ENCODE measurements around the gene ARAP1. TPM values are rescaled to one million over a fixed set of nuclear protein-coding genes. Genes with fewer than 3 reads are reported as not detected.
A peak's percentile ranks its signal among the peaks of the same experiment; 100 is the strongest.

The ARAP1 gene
- total RNA-seq, 2 donors from 2014 or later = 70.4 to 89.8 TPM

DNA sequence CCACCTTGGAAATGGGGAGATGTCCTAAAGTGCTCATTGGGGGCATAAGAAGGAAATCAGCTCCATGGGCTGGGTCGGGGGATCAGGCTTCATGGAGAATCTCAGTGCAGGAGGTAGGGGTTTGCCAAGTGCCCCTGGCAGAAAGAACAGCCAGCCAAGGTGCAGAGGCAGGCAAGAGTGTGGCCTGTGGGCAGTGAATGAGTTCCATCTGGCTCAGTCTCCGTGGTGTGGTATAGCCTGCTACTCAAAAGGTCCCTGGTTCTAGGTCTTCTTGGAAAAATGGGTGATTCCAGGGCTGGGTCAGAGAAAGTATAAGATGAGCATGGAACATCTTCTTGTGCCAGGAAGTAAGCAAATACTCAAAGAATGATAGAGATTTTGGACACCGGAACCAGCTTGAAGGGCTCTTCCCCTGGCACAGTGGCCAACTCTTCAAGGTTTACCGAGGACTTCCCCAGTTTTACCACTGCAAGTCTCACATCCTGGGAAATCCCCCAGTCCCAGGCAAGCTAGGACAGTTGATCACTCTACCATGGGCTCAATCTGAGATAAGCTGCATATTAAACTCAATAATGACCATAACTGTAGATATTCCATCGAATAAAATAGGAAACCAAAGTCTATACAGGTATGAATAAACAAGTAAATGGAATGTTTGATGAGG is 10.6 kb upstream of the ARAP1 start:
- no peaks in the 10 kb centered on the region for H3K36me3 ChIP-seq
- H3K4me1 ChIP-seq = peaks cover 7% of the 10 kb centered on the region
- TF ChIP-seq, protein P1, sequence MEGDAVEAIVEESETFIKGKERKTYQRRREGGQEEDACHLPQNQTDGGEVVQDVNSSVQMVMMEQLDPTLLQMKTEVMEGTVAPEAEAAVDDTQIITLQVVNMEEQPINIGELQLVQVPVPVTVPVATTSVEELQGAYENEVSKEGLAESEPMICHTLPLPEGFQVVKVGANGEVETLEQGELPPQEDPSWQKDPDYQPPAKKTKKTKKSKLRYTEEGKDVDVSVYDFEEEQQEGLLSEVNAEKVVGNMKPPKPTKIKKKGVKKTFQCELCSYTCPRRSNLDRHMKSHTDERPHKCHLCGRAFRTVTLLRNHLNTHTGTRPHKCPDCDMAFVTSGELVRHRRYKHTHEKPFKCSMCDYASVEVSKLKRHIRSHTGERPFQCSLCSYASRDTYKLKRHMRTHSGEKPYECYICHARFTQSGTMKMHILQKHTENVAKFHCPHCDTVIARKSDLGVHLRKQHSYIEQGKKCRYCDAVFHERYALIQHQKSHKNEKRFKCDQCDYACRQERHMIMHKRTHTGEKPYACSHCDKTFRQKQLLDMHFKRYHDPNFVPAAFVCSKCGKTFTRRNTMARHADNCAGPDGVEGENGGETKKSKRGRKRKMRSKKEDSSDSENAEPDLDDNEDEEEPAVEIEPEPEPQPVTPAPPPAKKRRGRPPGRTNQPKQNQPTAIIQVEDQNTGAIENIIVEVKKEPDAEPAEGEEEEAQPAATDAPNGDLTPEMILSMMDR (IDR thresholded peaks at IDR 0.05) = no peak
- DNase-seq = no peak
- H3K27me3 ChIP-seq = no peaks in the 10 kb centered on the region
- H3K9me3 ChIP-seq = no peaks in the 10 kb centered on the region
- H3K9ac ChIP-seq (ENCODE audit: low read depth in 2 of 2, low read length in 2 of 2) = no peak overlapping the region
- no peak overlapping the region for H3K27ac ChIP-seq
- intact Hi-C loops (cut with DNase I) = no loop called here
- H3K4me3 ChIP-seq = no peak overlapping the region

DNA sequence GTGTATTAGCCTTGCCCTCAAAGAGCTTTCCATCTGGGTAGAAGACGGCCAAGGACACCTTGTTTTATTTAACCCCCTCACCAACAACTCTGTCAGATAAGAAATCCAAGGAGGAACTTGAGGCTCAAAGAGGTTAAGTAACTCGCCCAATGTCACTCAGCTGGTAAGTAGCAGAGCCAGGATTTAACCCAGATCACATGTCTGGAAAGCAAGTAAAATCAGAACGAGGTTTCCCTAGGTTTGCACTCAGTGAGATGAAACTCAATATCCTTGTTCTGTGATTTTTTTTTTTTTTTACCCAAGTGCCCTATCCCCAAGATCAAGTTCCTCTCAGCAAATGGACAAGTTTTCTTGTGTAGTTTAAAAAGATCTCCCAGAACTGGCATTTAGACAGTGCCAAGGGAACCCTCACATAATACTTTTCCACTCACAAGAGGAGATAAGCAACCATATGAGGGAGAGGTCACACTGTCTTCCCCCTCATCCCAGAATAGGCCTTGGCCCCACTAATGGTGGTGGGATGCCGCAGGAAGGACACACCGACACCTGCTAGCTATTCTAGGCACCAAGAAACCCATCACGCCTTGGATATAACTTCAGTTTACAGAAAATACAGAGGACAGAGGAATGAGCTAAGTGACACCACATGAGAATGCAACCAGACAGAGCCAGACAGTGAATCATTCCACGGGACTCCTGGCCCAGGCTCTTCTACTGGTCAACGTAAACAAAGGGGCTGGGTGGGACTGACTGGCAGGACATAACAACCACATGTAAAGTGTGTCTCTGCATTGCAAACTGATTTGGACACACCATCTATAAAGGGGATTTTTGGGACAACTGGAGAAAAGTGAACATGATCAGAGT is 8.6 kb upstream of the ARAP1 start:
- no peak for DNase-seq
- Histone ChIP-seq H3K36me3 (peaks cover 4% of the 10 kb centered on the region), H3K9me3 (no peaks in the 10 kb centered on the region), H3K9ac (ENCODE audit: low read depth in 2 of 2, low read length in 2 of 2) (no peak overlapping the region), H3K4me3 (no peak overlapping the region), H3K27me3 (no peaks in the 10 kb centered on the region), H3K4me1 (peaks cover 3% of the 10 kb centered on the region), H3K27ac (no peak overlapping the region)
- intact Hi-C loops (cut with DNase I) = no loop called here
- TF ChIP-seq, protein P1 (IDR thresholded peaks at IDR 0.05) = no peak

DNA sequence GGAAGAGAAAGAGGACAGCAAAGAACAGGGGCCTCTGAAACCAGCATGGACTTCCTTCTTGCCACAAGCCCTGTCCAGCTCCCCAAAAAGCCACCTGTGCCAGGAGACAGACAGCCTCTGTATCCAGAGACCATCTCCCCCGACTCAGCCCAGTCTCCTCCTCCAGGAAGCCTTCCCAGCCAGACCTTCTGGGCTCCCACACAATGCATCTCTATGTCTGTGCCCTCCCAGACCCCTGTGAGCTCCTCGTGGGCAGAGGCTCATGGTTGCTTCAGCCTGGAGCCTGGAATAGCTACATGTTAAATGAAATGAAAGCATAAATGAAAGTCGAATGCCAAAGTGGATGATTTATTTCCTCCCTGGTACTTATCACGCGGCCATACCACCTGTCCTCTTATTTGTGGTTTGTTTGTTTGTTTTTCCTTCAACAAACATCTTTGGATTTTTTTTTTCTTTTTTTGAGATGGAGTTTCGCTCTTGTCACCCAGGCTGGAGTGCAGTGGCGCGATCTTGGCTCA is 7.3 kb upstream of the ARAP1 start:
- TF ChIP-seq, protein P1 (IDR thresholded peaks at IDR 0.05) = no peak
- no peak overlapping the region for H3K4me3 ChIP-seq
- peaks cover 4% of the 10 kb centered on the region for H3K36me3 ChIP-seq
- no peaks in the 10 kb centered on the region for H3K27me3 ChIP-seq
- intact Hi-C loops (cut with DNase I) = no loop called here
- peak overlapping the region; percentile 9 for H3K27ac ChIP-seq
- H3K9me3 ChIP-seq = no peaks in the 10 kb centered on the region
- H3K9ac ChIP-seq (ENCODE audit: low read depth in 2 of 2, low read length in 2 of 2) = no peak overlapping the region
- peaks cover 3% of the 10 kb centered on the region for H3K4me1 ChIP-seq
- no peak for DNase-seq

DNA sequence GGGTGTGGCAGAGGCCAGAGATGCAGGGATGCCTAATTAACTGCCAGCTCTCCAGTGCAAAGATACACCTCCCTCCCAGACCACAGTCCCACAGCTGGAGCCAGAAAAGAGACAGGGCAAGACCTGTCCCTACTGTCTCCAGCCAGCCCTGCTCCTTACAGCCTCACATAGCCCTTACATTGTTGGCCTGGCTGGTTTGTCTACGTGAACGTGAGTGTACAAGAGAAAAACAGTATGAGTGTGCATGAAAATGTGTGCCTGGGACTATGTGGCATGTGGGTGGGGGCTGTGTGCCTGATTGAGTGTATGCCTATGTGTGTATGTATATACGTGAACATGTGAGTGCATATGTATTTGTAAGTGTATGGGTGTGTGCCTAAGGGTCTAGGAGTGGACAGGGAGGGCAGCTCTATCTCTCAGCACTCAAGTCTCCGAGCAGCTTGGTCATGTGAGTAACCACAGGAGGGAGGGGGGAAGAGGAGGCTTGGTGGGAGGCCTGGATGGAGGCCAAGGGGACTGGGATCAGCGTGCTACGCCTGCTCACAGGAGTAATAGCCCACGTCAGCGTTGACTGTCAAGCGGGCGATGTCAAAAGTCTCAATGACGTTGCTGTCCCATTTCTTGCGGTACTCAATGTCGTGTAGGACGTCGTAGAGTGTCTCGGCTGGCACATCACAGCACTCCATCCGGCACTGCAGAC is 6.6 kb upstream of the ARAP1 start:
- TF ChIP-seq, protein P1 (IDR thresholded peaks at IDR 0.05) = no peak
- no peaks in the 10 kb centered on the region for H3K27me3 ChIP-seq
- peaks cover 3% of the 10 kb centered on the region for H3K4me1 ChIP-seq
- peak; percentile 38 for DNase-seq
- intact Hi-C loops (cut with DNase I) = no loop called here
- peak overlapping the region; percentile 9 for H3K27ac ChIP-seq
- H3K4me3 ChIP-seq = no peak overlapping the region
- no peaks in the 10 kb centered on the region for H3K9me3 ChIP-seq
- H3K36me3 ChIP-seq = peaks cover 4% of the 10 kb centered on the region
- H3K9ac ChIP-seq (ENCODE audit: low read depth in 2 of 2, low read length in 2 of 2) = no peak overlapping the region

DNA sequence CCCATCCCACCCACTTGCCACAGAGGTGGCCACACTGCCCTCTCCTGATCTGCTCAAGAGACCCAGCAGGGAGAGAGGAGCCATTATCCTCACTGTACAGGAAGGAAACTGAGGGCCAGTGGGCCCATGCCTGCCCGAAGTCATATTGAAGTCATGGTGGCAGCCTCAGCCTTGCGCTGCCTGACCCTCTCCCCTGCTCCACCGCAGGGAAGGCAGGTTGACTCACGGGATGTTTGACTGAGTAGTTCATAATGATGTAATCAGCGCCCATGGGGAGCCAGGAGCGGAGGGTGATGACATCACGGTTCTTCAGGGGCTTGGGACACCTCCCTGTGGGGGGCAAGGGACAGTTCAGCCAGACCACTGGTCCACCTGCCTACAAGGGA is 6.1 kb upstream of the ARAP1 start:
- no peak overlapping the region for H3K27ac ChIP-seq

More for the DNA sequence above, 6.1 kb upstream of the ARAP1 start:
- H3K9ac ChIP-seq (ENCODE audit: low read depth in 2 of 2, low read length in 2 of 2) = peak overlapping the region in 1 of 2 donors; percentile 14
- intact Hi-C loops (cut with DNase I) = no loop called here
- peaks cover 4% of the 10 kb centered on the region for H3K36me3 ChIP-seq
- TF ChIP-seq, protein P1 (IDR thresholded peaks at IDR 0.05) = no peak
- no peak for DNase-seq
- no peaks in the 10 kb centered on the region for H3K27me3 ChIP-seq
- H3K9me3 ChIP-seq = no peaks in the 10 kb centered on the region
- no peak overlapping the region for H3K4me3 ChIP-seq
- peaks cover 3% of the 10 kb centered on the region for H3K4me1 ChIP-seq

Data from colonic mucosa (tissue), 4 donors.